Activated CD4-positive, alpha-beta T cell treated with anti-CD3 and anti-CD28 coated beads, Interleukin-10, Interleukin-2, amounts not matched to agents 100 ng/mL and 50 ng/mL, durations not matched to agents 16 hours and 8 hours (primary cell): Measurements from ENCODE around the gene ZNF264.
"Not testable (repeated sequence)": the region's sequence is repeated elsewhere in the genome, so short reads cannot be mapped to it uniquely, and the experiment has no call there.

Experiments
- DNase-seq: peaks from one replicate; pipeline ENCODE4 v3.0.0-alpha.2; 2020

The ZNF264 gene

GRCh38 chr19:57191141-57192076, at the start of gene ZNF264:
TSS of gene ZNF264 (plus strand) at chr19:57191500. CDS start at chr19:57191914, 414 bp downstream.
- DNase-seq, result peak; percentile 90

GRCh38 chr19:57141699-57142098, 49.6 kb upstream of the ZNF264 start:
- DNase-seq, result no peak

- no peak for DNase-seq
Measured at GRCh38 chr19:57152921-57153320, 38.4 kb upstream of the ZNF264 start.

- DNase-seq, result no peak
Measured at GRCh38 chr19:57161985-57162539, 29.2 kb upstream of the ZNF264 start.

GRCh38 chr19:57165846-57166245, 25.5 kb upstream of the ZNF264 start:
- DNase-seq, result no peak

- DNase-seq, result no peak
Measured at GRCh38 chr19:57167385-57167784, 23.9 kb upstream of the ZNF264 start, which contains the start of gene DUXA. TSS of gene DUXA (minus strand) at chr19:57167485. CDS start at chr19:57167443, 42 bp downstream.

GRCh38 chr19:57171551-57172081, 19.7 kb upstream of the ZNF264 start:
- DNase-seq, result no peak

GRCh38 chr19:57190301-57190700, 999 bp upstream of the ZNF264 start:
- no peak for DNase-seq

GRCh38 chr19:57192077-57192420, 749 bp downstream of the ZNF264 start:
- DNase-seq, result no peak

- DNase-seq, result peak; percentile 11
Measured at GRCh38 chr19:57192993-57193392, 1.7 kb downstream of the ZNF264 start.

- DNase-seq, result not testable (repeated sequence)
Measured at GRCh38 chr19:57197874-57198273, 6.6 kb downstream of the ZNF264 start.

GRCh38 chr19:57202160-57202559, 10.9 kb downstream of the ZNF264 start:
- no peak for DNase-seq

- DNase-seq, result no peak
Measured at GRCh38 chr19:57210381-57210780, 19.1 kb downstream of the ZNF264 start.

GRCh38 chr19:57212109-57212508, 20.8 kb downstream of the ZNF264 start:
- DNase-seq, result no peak

GRCh38 chr19:57227502-57227901, 36.2 kb downstream of the ZNF264 start:
- DNase-seq, result no peak

GRCh38 chr19:57231686-57232085, 40.4 kb downstream of the ZNF264 start:
- no peak for DNase-seq

GRCh38 chr19:57233207-57233606, 41.9 kb downstream of the ZNF264 start:
- DNase-seq, result no peak

GRCh38 chr19:57239982-57240310, 48.6 kb downstream of the ZNF264 start:
- no peak for DNase-seq

GRCh38 chr19:57240311-57241090, 49.2 kb downstream of the ZNF264 start, which contains the start of gene ZNF805:
TSS of gene ZNF805 (plus strand) at chr19:57240632. CDS start at chr19:57240892, 260 bp downstream.
- peak; percentile 96 for DNase-seq

- DNase-seq, result no peak
Measured at GRCh38 chr19:57241176-57241575, 49.9 kb downstream of the ZNF264 start.

GRCh38 chr19:57242821-57243220, 51.5 kb downstream of the ZNF264 start:
- DNase-seq, result no peak

GRCh38 chr19:57244513-57244912, 53.2 kb downstream of the ZNF264 start:
- no peak for DNase-seq

- no peak for DNase-seq
Measured at GRCh38 chr19:57245066-57245465, 53.8 kb downstream of the ZNF264 start.
